ENCODE data around the gene GRIP2. TPM values are rescaled to one million over a fixed set of nuclear protein-coding genes. Genes with fewer than 3 reads are reported as not detected.

The GRIP2 gene
- total RNA-seq, 2 experiments from 2014 or later = not detected

- DNase-seq (no peak), ATAC-seq (no peak)
- intact Hi-C loops (cut with DNase I, micrococcal nuclease) = no loop called here
- Mint-ChIP-seq H3K4me3 (no peak overlapping the region), H3K36me3 (ENCODE audit: low read depth) (no peaks in the 10 kb centered on the region), H3K27me3 (peaks cover 2% of the 10 kb centered on the region), H3K4me1 (peaks cover 5% of the 10 kb centered on the region), H3K9me3 (ENCODE audit: low read depth) (no peaks in the 10 kb centered on the region), H3K27ac (no peak overlapping the region)
- CTCF ChIA-PET = no interaction called here
- POLR2A ChIA-PET = no interaction called here
Observed at GRCh38 chr3:14570864-14571263, 30.7 kb upstream of the GRIP2 start.

DNA sequence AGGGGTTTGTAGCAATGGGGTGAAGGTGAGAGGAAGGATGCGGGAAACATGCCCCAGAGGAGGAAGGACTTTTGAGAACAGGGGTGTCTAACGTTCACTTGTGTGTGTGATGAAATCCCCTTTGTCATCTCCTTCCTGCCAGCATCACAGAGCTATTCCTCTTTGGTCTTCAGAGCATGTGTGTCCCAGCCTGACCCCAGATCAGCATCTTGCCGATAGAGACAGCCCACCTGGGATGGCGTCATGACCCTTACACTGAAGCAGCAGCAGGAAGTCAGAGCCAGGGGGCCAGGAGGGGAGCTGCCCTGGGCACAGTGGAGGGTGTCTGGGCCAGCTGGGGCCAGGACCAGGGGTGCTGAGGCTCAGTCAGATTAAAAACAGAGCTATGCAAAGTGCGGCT is 29.9 kb upstream of the GRIP2 start:
- H3K36me3 Mint-ChIP-seq (ENCODE audit: low read depth) = no peaks in the 10 kb centered on the region
- H3K27me3 Mint-ChIP-seq = peaks cover 2% of the 10 kb centered on the region
- no peak overlapping the region for H3K4me3 Mint-ChIP-seq
- POLR2A ChIA-PET = no interaction called here
- peaks cover 5% of the 10 kb centered on the region for H3K4me1 Mint-ChIP-seq
- DNase-seq (no peak), ATAC-seq (no peak)
- H3K27ac Mint-ChIP-seq = no peak overlapping the region
- intact Hi-C loops (cut with DNase I, micrococcal nuclease) = no loop called here
- no peaks in the 10 kb centered on the region for H3K9me3 Mint-ChIP-seq (ENCODE audit: low read depth)
- CTCF ChIA-PET = no interaction called here

- ChIA-PET POLR2A (no interaction called here), CTCF (no interaction called here)
- Mint-ChIP-seq H3K9me3 (ENCODE audit: low read depth) (no peaks in the 10 kb centered on the region), H3K36me3 (ENCODE audit: low read depth) (no peaks in the 10 kb centered on the region), H3K27ac (no peak overlapping the region), H3K27me3 (peaks cover 2% of the 10 kb centered on the region), H3K4me1 (peaks cover 5% of the 10 kb centered on the region), H3K4me3 (no peak overlapping the region)
- intact Hi-C loops (cut with DNase I, micrococcal nuclease) = no loop called here
- no peak for ATAC-seq
- DNase-seq = no peak
Observed at GRCh38 chr3:14569474-14570000, 29.4 kb upstream of the GRIP2 start.

GRCh38 chr3:14568269-14568668 is 28.1 kb upstream of the GRIP2 start:
- CTCF ChIA-PET = no interaction called here
- POLR2A ChIA-PET = interaction anchor here (0.6 kb wide), 1 partner anchor 614 kb away, joined by 6 read pairs; no protein-coding TSS in a partner anchor
- no peak for ATAC-seq
- Mint-ChIP-seq H3K36me3 (ENCODE audit: low read depth) (no peaks in the 10 kb centered on the region), H3K4me3 (no peak overlapping the region), H3K9me3 (ENCODE audit: low read depth) (no peaks in the 10 kb centered on the region), H3K27me3 (peaks cover 2% of the 10 kb centered on the region), H3K27ac (no peak overlapping the region), H3K4me1 (peaks cover 5% of the 10 kb centered on the region)
- intact Hi-C loops (cut with DNase I, micrococcal nuclease) = no loop called here
- no peak for DNase-seq

DNA sequence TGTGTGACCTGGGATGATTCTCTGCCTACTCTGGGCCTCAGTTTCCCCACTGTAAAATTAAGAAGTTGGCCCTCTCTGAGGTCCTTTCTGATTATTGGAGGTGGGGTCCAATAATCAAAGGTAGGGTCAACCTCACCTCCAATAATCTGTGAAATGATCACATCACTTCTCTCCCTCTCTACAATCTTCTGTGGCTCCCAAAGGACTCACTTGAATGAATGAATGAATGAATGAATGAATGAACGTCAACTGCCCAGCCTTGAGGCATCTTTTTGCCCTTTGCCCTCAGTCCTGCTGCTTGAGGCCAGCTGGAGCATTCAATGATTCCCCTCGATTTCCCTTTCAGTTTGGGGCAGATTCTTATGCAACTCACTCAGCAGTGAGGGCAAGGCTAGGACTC is 26.7 kb upstream of the GRIP2 start:
- H3K4me3 Mint-ChIP-seq = no peak overlapping the region
- ChIA-PET POLR2A (no interaction called here), CTCF (interaction anchor here (0.5 kb wide), 1 partner anchor 15 kb away, joined by 3 read pairs; no protein-coding TSS in a partner anchor)
- ATAC-seq (no peak), DNase-seq (no peak)
- H3K36me3 Mint-ChIP-seq (ENCODE audit: low read depth) = no peaks in the 10 kb centered on the region
- H3K9me3 Mint-ChIP-seq (ENCODE audit: low read depth) = no peaks in the 10 kb centered on the region
- no peaks in the 10 kb centered on the region for H3K27me3 Mint-ChIP-seq
- intact Hi-C loops (cut with DNase I, micrococcal nuclease) = no loop called here
- no peak overlapping the region for H3K27ac Mint-ChIP-seq
- peaks cover 5% of the 10 kb centered on the region for H3K4me1 Mint-ChIP-seq

DNA sequence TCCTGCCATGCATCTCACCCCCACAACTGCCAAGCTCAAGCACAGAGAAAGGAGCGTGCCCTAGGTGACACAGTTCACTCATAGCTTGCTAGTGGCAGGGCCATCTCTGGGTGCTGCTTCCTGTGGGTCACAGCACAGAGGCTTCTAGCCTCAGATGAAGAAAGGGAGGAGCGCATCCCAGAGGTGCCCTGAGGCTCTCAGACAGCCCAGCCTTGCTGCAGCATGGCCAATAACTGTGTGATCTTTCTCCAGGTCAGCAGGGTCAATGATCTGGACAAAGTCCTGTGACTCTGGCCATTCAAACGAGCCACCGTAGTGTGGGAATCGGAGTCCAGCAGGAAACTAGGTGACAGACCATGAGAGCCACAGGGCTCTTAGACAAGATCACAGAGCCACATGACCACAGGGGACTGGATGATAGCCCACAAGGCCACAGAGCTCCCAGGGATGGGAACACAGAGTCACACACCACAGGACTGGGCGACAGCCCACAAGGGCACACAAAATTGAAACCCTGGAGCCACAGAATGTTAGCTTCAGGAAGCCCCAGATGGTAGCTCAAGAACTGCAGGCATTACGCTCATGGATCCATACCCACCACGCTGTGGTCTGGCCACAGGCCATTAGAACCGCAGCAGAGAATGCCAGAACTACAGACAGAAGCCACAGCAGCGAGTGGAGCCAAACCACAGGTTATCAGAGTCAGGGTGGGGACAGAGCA is 25.9 kb upstream of the GRIP2 start:
- H3K36me3 Mint-ChIP-seq (ENCODE audit: low read depth) = no peaks in the 10 kb centered on the region
- DNase-seq = no peak
- no peak overlapping the region for H3K4me3 Mint-ChIP-seq
- H3K9me3 Mint-ChIP-seq (ENCODE audit: low read depth) = no peaks in the 10 kb centered on the region
- ChIA-PET CTCF (no interaction called here), POLR2A (no interaction called here)
- H3K27me3 Mint-ChIP-seq = no peaks in the 10 kb centered on the region
- no peak for ATAC-seq
- H3K4me1 Mint-ChIP-seq = peaks cover 5% of the 10 kb centered on the region
- no peak overlapping the region for H3K27ac Mint-ChIP-seq
- intact Hi-C loops (cut with DNase I, micrococcal nuclease) = no loop called here

GRCh38 chr3:14564741-14565140 is 24.6 kb upstream of the GRIP2 start:
- intact Hi-C loops (cut with DNase I, micrococcal nuclease) = no loop called here
- H3K4me1 Mint-ChIP-seq = peaks cover under 1% of the 10 kb centered on the region
- CTCF ChIA-PET = no interaction called here

DNA sequence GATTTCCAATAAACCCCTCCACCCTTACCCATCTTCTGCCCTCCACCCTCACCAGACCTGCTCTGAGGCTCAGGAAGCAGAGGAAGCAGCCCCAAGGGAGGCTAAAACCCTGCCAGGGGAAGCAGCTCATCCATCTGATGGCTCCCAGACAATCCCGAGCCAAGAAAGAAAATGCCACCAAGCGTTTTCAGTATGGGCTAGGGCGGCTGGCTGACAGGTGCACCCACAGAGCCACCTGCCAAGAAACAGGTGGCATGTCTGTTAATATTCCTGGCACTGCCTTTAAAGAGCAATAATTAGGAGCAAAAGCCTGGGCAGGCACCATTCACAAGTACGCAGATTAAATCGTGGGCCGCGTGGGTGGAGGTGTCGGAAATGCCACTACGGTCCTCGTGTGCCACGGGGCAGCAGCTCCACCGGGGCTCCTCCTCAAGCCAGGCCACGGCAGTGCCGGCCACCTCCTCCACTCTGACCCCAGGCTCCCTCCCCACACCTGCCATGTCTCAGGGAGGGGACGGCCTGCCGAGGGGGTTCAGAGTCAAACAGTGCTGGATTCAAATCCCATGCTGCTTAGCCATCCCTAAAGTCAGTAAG is 23.9 kb upstream of the GRIP2 start:
- Mint-ChIP-seq H3K27ac (no peak overlapping the region), H3K36me3 (ENCODE audit: low read depth) (no peaks in the 10 kb centered on the region), H3K9me3 (ENCODE audit: low read depth) (no peaks in the 10 kb centered on the region), H3K4me1 (no peaks in the 10 kb centered on the region), H3K4me3 (no peak overlapping the region), H3K27me3 (no peaks in the 10 kb centered on the region)
- intact Hi-C loops (cut with DNase I, micrococcal nuclease) = no loop called here
- no peak for ATAC-seq
- CTCF ChIA-PET = interaction anchor here (0.6 to 0.9 kb wide), 2 partner anchors 68 to 302 kb away, joined by 3 to 4 read pairs; no protein-coding TSS in a partner anchor
- POLR2A ChIA-PET = no interaction called here
- DNase-seq = no peak

More at GRCh38 chr3:14564741-14565140, 24.6 kb upstream of the GRIP2 start:
- Mint-ChIP-seq H3K27ac (no peak overlapping the region), H3K27me3 (no peaks in the 10 kb centered on the region), H3K9me3 (ENCODE audit: low read depth) (no peaks in the 10 kb centered on the region), H3K4me3 (no peak overlapping the region), H3K36me3 (ENCODE audit: low read depth) (no peaks in the 10 kb centered on the region)
- no peak for DNase-seq
- no peak for ATAC-seq
- POLR2A ChIA-PET = no interaction called here

GRCh38 chr3:14562121-14562890 is 22.2 kb upstream of the GRIP2 start:
- DNase-seq = no peak
- H3K27ac Mint-ChIP-seq = no peak overlapping the region
- no peak overlapping the region for H3K4me3 Mint-ChIP-seq
- H3K4me1 Mint-ChIP-seq = no peaks in the 10 kb centered on the region
- intact Hi-C loops (cut with DNase I, micrococcal nuclease) = no loop called here
- ChIA-PET CTCF (no interaction called here), POLR2A (no interaction called here)
- no peaks in the 10 kb centered on the region for H3K36me3 Mint-ChIP-seq (ENCODE audit: low read depth)
- H3K27me3 Mint-ChIP-seq = no peaks in the 10 kb centered on the region
- H3K9me3 Mint-ChIP-seq (ENCODE audit: low read depth) = no peaks in the 10 kb centered on the region
- ATAC-seq = no peak

- H3K27ac Mint-ChIP-seq = no peak overlapping the region
- ATAC-seq (no peak), DNase-seq (no peak)
- ChIA-PET POLR2A (no interaction called here), CTCF (no interaction called here)
- peaks cover 1% of the 10 kb centered on the region for H3K27me3 Mint-ChIP-seq
- no peak overlapping the region for H3K4me3 Mint-ChIP-seq
- no peaks in the 10 kb centered on the region for H3K4me1 Mint-ChIP-seq
- H3K36me3 Mint-ChIP-seq (ENCODE audit: low read depth) = no peaks in the 10 kb centered on the region
- no peaks in the 10 kb centered on the region for H3K9me3 Mint-ChIP-seq (ENCODE audit: low read depth)
- intact Hi-C loops (cut with DNase I, micrococcal nuclease) = no loop called here
Observed at GRCh38 chr3:14561051-14561960, 21.2 kb upstream of the GRIP2 start.

DNA sequence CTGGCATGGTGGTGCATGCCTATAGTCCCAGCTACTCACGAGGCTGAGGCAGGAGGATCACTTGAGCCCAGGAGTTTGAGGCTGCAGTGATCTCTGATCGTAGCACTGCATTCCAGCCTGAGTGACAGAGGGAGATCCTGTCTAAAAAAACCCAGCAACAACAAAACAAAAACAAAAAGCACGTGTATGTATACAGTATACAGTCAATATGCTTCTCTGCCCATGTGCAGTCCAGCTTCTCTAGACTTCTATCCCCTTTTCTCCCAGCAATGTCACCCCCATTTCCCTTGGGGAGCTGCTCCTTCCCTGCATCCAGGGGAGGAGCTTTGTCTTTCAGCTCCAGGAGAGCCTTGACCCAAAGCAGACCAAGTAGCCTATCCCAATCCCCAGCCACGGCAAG is 20.0 kb upstream of the GRIP2 start:
- Mint-ChIP-seq H3K27me3 (peaks cover 8% of the 10 kb centered on the region), H3K27ac (no peak overlapping the region), H3K36me3 (ENCODE audit: low read depth) (no peaks in the 10 kb centered on the region), H3K9me3 (ENCODE audit: low read depth) (no peaks in the 10 kb centered on the region), H3K4me3 (no peak overlapping the region), H3K4me1 (peaks cover 7% of the 10 kb centered on the region)
- ATAC-seq (no peak), DNase-seq (no peak)
- ChIA-PET POLR2A (no interaction called here), CTCF (interaction anchor here (0.9 kb wide), 1 partner anchor 11 kb away, joined by 3 read pairs; no protein-coding TSS in a partner anchor)
- intact Hi-C loops (cut with DNase I, micrococcal nuclease) = no loop called here
